Stimulated activated CD8-positive, alpha-beta memory T cell treated with anti-CD3 and anti-CD28 coated beads, Interleukin-15, amount 100 ng/mL, for 24 hours (primary cell): Measurements from ENCODE around the gene OR4L1.
"Not testable (repeated sequence)": the region's sequence is repeated elsewhere in the genome, so short reads cannot be mapped to it uniquely, and the experiment has no call there.

Source experiments
- DNase-seq: peaks from one replicate; pipeline ENCODE4 v3.0.0-alpha.2; 2020; ENCODE audit warnings: low read depth

OR4L1 gene

GRCh38 chr14:20059745-20060144 is at the start of gene OR4L1:
Gene OR4L1 (plus strand): TSS chr14:20060045. CDS start chr14:20060045, 0 bp downstream.
- DNase-seq = no peak

GRCh38 chr14:20019257-20019865 is 40.5 kb upstream of the OR4L1 start, which contains the start of gene OR4K14:
Gene OR4K14 (minus strand): TSS chr14:20019307. CDS start chr14:20015193, 4,114 bp downstream.
- DNase-seq = no peak

- no peak for DNase-seq
Observed at GRCh38 chr14:20031058-20031457, 28.8 kb upstream of the OR4L1 start.

- no peak for DNase-seq
Observed at GRCh38 chr14:20035449-20035848, 24.4 kb upstream of the OR4L1 start.

GRCh38 chr14:20035938-20036337 is 23.9 kb upstream of the OR4L1 start, which contains the start of gene OR4K13:
Gene OR4K13 (minus strand): TSS chr14:20036038. CDS start chr14:20034758, 1,280 bp downstream.
- DNase-seq = no peak

GRCh38 chr14:20044243-20044642 is 15.6 kb upstream of the OR4L1 start:
- DNase-seq = no peak

- no peak for DNase-seq
Observed at GRCh38 chr14:20048202-20048601, 11.6 kb upstream of the OR4L1 start.

GRCh38 chr14:20092050-20092449 is 32.2 kb downstream of the OR4L1 start:
- no peak for DNase-seq

GRCh38 chr14:20093442-20093841 is 33.6 kb downstream of the OR4L1 start:
- no peak for DNase-seq

GRCh38 chr14:20098926-20099770 is 39.3 kb downstream of the OR4L1 start:
- DNase-seq = not testable (repeated sequence)

- no peak for DNase-seq
Observed at GRCh38 chr14:20110438-20110837, 50.6 kb downstream of the OR4L1 start, which contains the start of gene OR4K17. Gene OR4K17 (plus strand): TSS chr14:20110739. CDS start chr14:20117500, 6,761 bp downstream.
